Vagina (tissue), 2 donors: Measurements from ENCODE around the gene SLC39A1. TPM values are rescaled to one million over a fixed set of nuclear protein-coding genes. Genes with fewer than 3 reads are reported as not detected.

Source experiments
- DNase-seq, 2 donors: peaks; one replicate each; pipeline ENCODE4 v3.0.0-alpha.2; 2017; ENCODE audit errors: extremely low spot score in 2 of 2
- H3K27ac ChIP-seq: fragments of 200-600 bp; sonication (generic); one replicate; pipeline ENCODE4 v1.5.1; 2019
- H3K27me3 ChIP-seq: fragments of 200-600 bp; sonication (generic); one replicate; pipeline ENCODE4 v1.5.1; 2019
- H3K36me3 ChIP-seq, 2 donors: fragments of 200-600 bp; sonication (generic); one replicate each; pipeline ENCODE4 v1.5.1; 2017 to 2019
- H3K4me1 ChIP-seq: fragments of 200-600 bp; sonication (generic); one replicate; pipeline ENCODE4 v1.5.1; 2019
- H3K4me3 ChIP-seq, 2 donors: fragments of 200-600 bp; sonication (generic); 1 replicate in 1 of 2; 2 replicates in 1 of 2; pipeline ENCODE4 v1.5.1; 2016 to 2019
- H3K9me3 ChIP-seq: fragments of 200-600 bp; sonication (generic); one replicate; pipeline ENCODE4 v1.5.1; 2019
- CTCF ChIP-seq, 3 experiments: fragments of 450-650 bp in 2 of 3; fragments of 200-600 bp in 1 of 3; sonication (generic) in 1 of 3; IDR thresholded peaks; one replicate each; pipeline ENCODE4 v1.5.1; 2017 to 2019; ENCODE audit warnings: antibody characterized with exemption in 3 of 3, mild to moderate bottlenecking in 2 of 3, moderate library complexity in 2 of 3
- POLR2A ChIP-seq, 2 donors: fragments of 450-650 bp; IDR thresholded peaks; one replicate each; pipeline ENCODE4 v1.6.1; 2017; ENCODE audit warnings: antibody characterized with exemption in 2 of 2, mild to moderate bottlenecking in 2 of 2, moderate library complexity in 2 of 2
- POLR2AphosphoS5 ChIP-seq, 2 donors: sonication (generic); formaldehyde crosslinking; IDR thresholded peaks; one replicate each; pipeline ENCODE4 v1.9.0; 2017; ENCODE audit warnings: antibody characterized with exemption in 2 of 2, mild to moderate bottlenecking in 2 of 2, low read depth in 1 of 2; ENCODE audit not compliant: insufficient read depth in 1 of 2
- intact Hi-C: fragments of 100-400 bp; cut with DNase I; formaldehyde crosslinking; loops from one replicate; pipeline ENCODE4 v1.15.1; 2023
- total RNA-seq: library from RNA; depleted of rRNA; stranded (reverse); fragments of >200 nt; gene quantifications from one replicate; pipeline ENCODE4 v1.2.3, GENCODE V29; 2016

Gene SLC39A1
- total RNA-seq, 1 donor from 2014 or later, result 77.8 TPM

GRCh38 chr1:153929426-153929825 is 33.9 kb downstream of the SLC39A1 start:
- no peak overlapping the region for H3K27ac ChIP-seq
- intact Hi-C loops, result no loop called here
- H3K4me1 ChIP-seq, result peaks cover under 1% of the 10 kb centered on the region
- no peaks in the 10 kb centered on the region for H3K27me3 ChIP-seq
- DNase-seq, result no peak
- H3K36me3 ChIP-seq, result peaks cover 0 to 32% of the 10 kb centered on the region in 2 donors
- no peak overlapping the region for H3K4me3 ChIP-seq
- TF ChIP-seq CTCF (IDR thresholded peaks at IDR 0.05) (no peak), POLR2AphosphoS5 (IDR thresholded peaks at IDR 0.05; ENCODE audit: insufficient read depth in 1 of 2, low read depth in 1 of 2) (no peak), POLR2A (IDR thresholded peaks at IDR 0.05) (no peak)
- no peaks in the 10 kb centered on the region for H3K9me3 ChIP-seq

GRCh38 chr1:153928791-153929341 is 34.5 kb downstream of the SLC39A1 start:
- Histone ChIP-seq H3K27me3 (no peaks in the 10 kb centered on the region), H3K9me3 (no peaks in the 10 kb centered on the region), H3K27ac (no peak overlapping the region)

GRCh38 chr1:153928245-153928644 is 35.1 kb downstream of the SLC39A1 start:
- TF ChIP-seq CTCF (IDR thresholded peaks at IDR 0.05) (no peak), POLR2AphosphoS5 (IDR thresholded peaks at IDR 0.05; ENCODE audit: insufficient read depth in 1 of 2, low read depth in 1 of 2) (no peak), POLR2A (IDR thresholded peaks at IDR 0.05) (no peak)
- no peak for DNase-seq
- peaks cover 11% of the 10 kb centered on the region for H3K4me1 ChIP-seq
- no peak overlapping the region for H3K4me3 ChIP-seq
- peaks cover 0 to 20% of the 10 kb centered on the region in 2 donors for H3K36me3 ChIP-seq
- H3K9me3 ChIP-seq, result no peaks in the 10 kb centered on the region
- intact Hi-C loops, result no loop called here
- H3K27me3 ChIP-seq, result no peaks in the 10 kb centered on the region
- no peak overlapping the region for H3K27ac ChIP-seq

More at GRCh38 chr1:153928791-153929341, 34.5 kb downstream of the SLC39A1 start:
- TF ChIP-seq CTCF (IDR thresholded peaks at IDR 0.05) (no peak), POLR2AphosphoS5 (IDR thresholded peaks at IDR 0.05; ENCODE audit: insufficient read depth in 1 of 2, low read depth in 1 of 2) (no peak), POLR2A (IDR thresholded peaks at IDR 0.05) (no peak)
- DNase-seq, result no peak
- Histone ChIP-seq H3K4me1 (peaks cover 6% of the 10 kb centered on the region), H3K36me3 (peaks cover 0 to 26% of the 10 kb centered on the region in 2 donors), H3K4me3 (no peak overlapping the region)
- intact Hi-C loops, result no loop called here

GRCh38 chr1:153926405-153926804 is 36.9 kb downstream of the SLC39A1 start:
- Histone ChIP-seq H3K27me3 (no peaks in the 10 kb centered on the region), H3K9me3 (no peaks in the 10 kb centered on the region), H3K4me3 (no peak overlapping the region), H3K27ac (no peak overlapping the region), H3K4me1 (peaks cover 16% of the 10 kb centered on the region), H3K36me3 (peaks cover 0 to 8% of the 10 kb centered on the region in 2 donors)
- intact Hi-C loops, result no loop called here
- DNase-seq, result no peak
- no peak for TF ChIP-seq POLR2A (IDR thresholded peaks at IDR 0.05)

- intact Hi-C loops, result no loop called here
- Histone ChIP-seq H3K9me3 (no peaks in the 10 kb centered on the region), H3K27me3 (no peaks in the 10 kb centered on the region), H3K4me1 (peaks cover 46% of the 10 kb centered on the region), H3K27ac (peak within 1 kb of the TSS; percentile 97), H3K36me3 (no peaks in the 10 kb centered on the region), H3K4me3 (peak within 1 kb of the TSS; percentile 89 to 97)
- TF ChIP-seq POLR2AphosphoS5 (IDR thresholded peaks at IDR 0.05; ENCODE audit: insufficient read depth in 1 of 2, low read depth in 1 of 2) (peak; percentile 77 to 93), CTCF (IDR thresholded peaks at IDR 0.05) (no peak)
- peak in 1 of 2 donors; percentile 100 for DNase-seq
Observed at GRCh38 chr1:153922972-153923925, 40.1 kb downstream of the SLC39A1 start, which contains the start of gene GATAD2B. GATAD2B (minus strand) TSS chr1:153922972; CDS start chr1:153828347, 94,625 bp downstream.
